Endodermal cell (in vitro differentiated cells): ENCODE results near the gene SFTPA2. TPM values are rescaled to one million over a fixed set of nuclear protein-coding genes. Genes with fewer than 3 reads are reported as not detected.
"Not testable (repeated sequence)": the region's sequence is repeated elsewhere in the genome, so short reads cannot be mapped to it uniquely, and the experiment has no call there.

ENCODE experiments used
- DNase-seq: peaks from one replicate; pipeline ENCODE4 v3.0.0-alpha.2; 2017
- H3K27ac ChIP-seq: 2 replicates; pipeline ENCODE4 v1.5.1; 2013; ENCODE audit warnings: mild to moderate bottlenecking, low read depth, low read length, moderate library complexity
- H3K27me3 ChIP-seq: 2 replicates; pipeline ENCODE4 v1.6.1; 2013; ENCODE audit warnings: mild to moderate bottlenecking, low read length, moderate library complexity; ENCODE audit not compliant: insufficient read depth, control insufficient read depth, poor library complexity, severe bottlenecking
- H3K36me3 ChIP-seq: 2 replicates; pipeline ENCODE4 v1.7.0; 2013; ENCODE audit warnings: mild to moderate bottlenecking, low read length, moderate library complexity; ENCODE audit not compliant: control insufficient read depth, insufficient read depth
- H3K4me1 ChIP-seq: one replicate; pipeline ENCODE4 v1.7.0; 2013; ENCODE audit warnings: low read length; ENCODE audit not compliant: control insufficient read depth, insufficient read depth
- H3K4me3 ChIP-seq: 2 replicates; pipeline ENCODE4 v1.5.1; 2013; ENCODE audit warnings: mild to moderate bottlenecking, low read length, moderate library complexity
- H3K9ac ChIP-seq: 2 replicates; pipeline ENCODE4 v1.6.1; 2013; ENCODE audit warnings: mild to moderate bottlenecking, low read length, moderate library complexity; ENCODE audit not compliant: poor library complexity, severe bottlenecking; ENCODE audit errors: extremely low read depth
- H3K9me3 ChIP-seq: 2 replicates; pipeline ENCODE4 v1.6.1; 2013; ENCODE audit warnings: mild to moderate bottlenecking, low read length, moderate library complexity; ENCODE audit not compliant: control insufficient read depth
- H3K27ac Mint-ChIP-seq: 2 replicates; pipeline ENCODE4 v1.8.0; 2020; ENCODE audit warnings: mixed read lengths
- H3K27me3 Mint-ChIP-seq: 2 replicates; pipeline ENCODE4 v1.8.0; 2021; ENCODE audit warnings: mild to moderate bottlenecking, mixed read lengths; ENCODE audit not compliant: insufficient read depth
- H3K36me3 Mint-ChIP-seq: 2 replicates; pipeline ENCODE4 v1.8.0; 2020; ENCODE audit warnings: low read depth, mixed read lengths
- H3K4me1 Mint-ChIP-seq: 2 replicates; pipeline ENCODE4 v1.8.0; 2020; ENCODE audit warnings: mixed read lengths
- H3K4me3 Mint-ChIP-seq: 2 replicates; pipeline ENCODE4 v1.8.0; 2020; ENCODE audit warnings: mild to moderate bottlenecking, moderate library complexity, mixed read lengths
- H3K9me3 Mint-ChIP-seq: 2 replicates; pipeline ENCODE4 v1.8.0; 2020; ENCODE audit warnings: mild to moderate bottlenecking, mixed read lengths
- CTCF ChIP-seq: fragments of 200-600 bp; sonication (generic); conservative IDR thresholded peaks from 2 replicates; pipeline ENCODE4 v1.5.0; 2021; ENCODE audit warnings: antibody characterized with exemption, mild to moderate bottlenecking
- WGBS, 2 experiments: methylation state at CpG; one replicate each; pipeline versions ENCODE4 v1.1.5 to v1.1.7; 2013; ENCODE audit warnings: missing lambda C conversion rate in 2 of 2, mixed read lengths in 1 of 2; ENCODE audit not compliant: insufficient coverage in 1 of 2, insufficient read length in 1 of 2; 5-methylcytosine and 5-hydroxymethylcytosine counted together
- total RNA-seq, 2 donors: library from RNA; stranded (reverse); fragmentation: NEBNext Ultra II Directional in 1 of 2; extraction: Animal tissue kit (Norgen Biotek cat#: 25700) in 1 of 2; gene quantifications; 2 replicates in 1 of 2; 3 replicates in 1 of 2; pipeline ENCODE4 v1.2.1, GENCODE V29; 2021

The SFTPA2 gene
- total RNA-seq, 2 donors from 2014 or later, result not detected

DNA sequence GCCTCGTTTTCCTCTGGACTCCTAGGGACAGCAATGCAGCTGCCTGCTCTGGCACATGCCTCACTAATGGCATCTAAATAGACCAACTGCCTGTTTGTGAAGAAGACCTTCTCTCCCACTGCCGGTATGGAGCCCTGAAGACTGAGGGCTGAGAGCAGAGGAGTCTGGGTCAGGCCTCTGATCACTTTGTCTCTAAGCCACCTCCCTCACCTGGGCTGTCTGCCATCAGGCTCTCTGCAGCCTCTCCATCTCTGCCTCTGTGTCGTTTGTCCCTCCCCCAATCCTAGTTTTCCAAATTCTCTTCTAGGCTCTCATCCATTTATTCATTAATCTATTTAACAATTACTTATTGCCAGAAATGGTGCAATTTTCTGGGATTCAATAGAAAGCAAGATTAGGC is 35.3 kb upstream of the SFTPA2 start:
- DNase-seq, result no peak
- Mint-ChIP-seq H3K27ac (no peak overlapping the region), H3K4me3 (no peak overlapping the region), H3K36me3 (peaks cover 2% of the 10 kb centered on the region), H3K4me1 (no peaks in the 10 kb centered on the region), H3K9me3 (peaks cover 38% of the 10 kb centered on the region), H3K27me3 (peaks cover 8% of the 10 kb centered on the region)
- Histone ChIP-seq H3K27ac (no peak overlapping the region), H3K4me3 (no peak overlapping the region), H3K9me3 (peaks cover 16% of the 10 kb centered on the region), H3K9ac (no peak overlapping the region), H3K4me1 (no peaks in the 10 kb centered on the region), H3K36me3 (no peaks in the 10 kb centered on the region), H3K27me3 (no peaks in the 10 kb centered on the region)
- no peak for TF ChIP-seq CTCF
- 50 to 57% methylated on average over 2 to 3 of the region's 3 CpGs for WGBS, 2 experiments

GRCh38 chr10:79594565-79594964 is 34.4 kb upstream of the SFTPA2 start:
- not testable (repeated sequence) for H3K27ac Mint-ChIP-seq, H3K4me3 Mint-ChIP-seq

DNA sequence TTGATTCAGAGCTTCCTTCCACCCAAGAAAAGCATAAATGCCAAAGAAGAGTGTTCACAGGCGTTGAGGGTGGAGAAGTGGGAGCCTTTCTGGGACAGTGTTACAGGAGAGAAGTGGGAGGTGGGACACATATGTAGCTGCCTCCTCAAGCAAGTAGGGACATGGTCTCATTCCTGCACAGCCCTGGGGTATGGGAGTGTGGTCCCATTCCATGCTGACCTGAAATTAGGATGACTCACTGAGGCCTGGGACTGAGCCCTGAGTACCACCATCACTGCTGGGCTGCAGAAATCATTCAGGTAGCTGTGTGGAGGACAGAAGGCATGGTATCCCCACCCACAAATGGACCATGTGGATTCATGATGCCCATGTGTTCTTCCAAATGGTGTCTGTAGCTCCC is 33.2 kb upstream of the SFTPA2 start:
- 84% methylated on average over 1 of the region's 1 CpG; no CpG with 5 or more reads in 1 of the 2 experiments for WGBS, 2 experiments
- no peak overlapping the region for H3K4me3 Mint-ChIP-seq
- H3K9me3 ChIP-seq, result peaks cover 14% of the 10 kb centered on the region

More at GRCh38 chr10:79594565-79594964, 34.4 kb upstream of the SFTPA2 start:
- peaks cover 16% of the 10 kb centered on the region for H3K9me3 ChIP-seq
- not testable (repeated sequence) for H3K4me3 ChIP-seq, H3K27ac ChIP-seq, H3K36me3 Mint-ChIP-seq, H3K27me3 ChIP-seq, DNase-seq, H3K4me1 Mint-ChIP-seq, H3K36me3 ChIP-seq, H3K4me1 ChIP-seq, H3K9ac ChIP-seq
- H3K9me3 Mint-ChIP-seq, result peaks cover 33% of the 10 kb centered on the region
- peaks cover 11% of the 10 kb centered on the region for H3K27me3 Mint-ChIP-seq
- 88 to 96% methylated on average over 2 to 3 of the region's 3 CpGs for WGBS, 2 experiments

More for the DNA sequence above, 33.2 kb upstream of the SFTPA2 start:
- no peak for DNase-seq
- H3K27me3 ChIP-seq, result no peaks in the 10 kb centered on the region
- no peak overlapping the region for H3K27ac ChIP-seq
- Mint-ChIP-seq H3K4me1 (no peaks in the 10 kb centered on the region), H3K27ac (no peak overlapping the region), H3K36me3 (no peaks in the 10 kb centered on the region), H3K27me3 (peaks cover 16% of the 10 kb centered on the region), H3K9me3 (peaks cover 21% of the 10 kb centered on the region)
- H3K9ac ChIP-seq, result no peak overlapping the region
- TF ChIP-seq CTCF, result no peak
- H3K4me1 ChIP-seq, result no peaks in the 10 kb centered on the region
- no peak overlapping the region for H3K4me3 ChIP-seq
- H3K36me3 ChIP-seq, result no peaks in the 10 kb centered on the region
